IPS-11a (cell line): ENCODE data around the gene ROGDI.

ENCODE experiments used
- H3K4me3 ChIP-seq: one replicate; pipeline ENCODE4 v1.5.1; 2013; ENCODE audit warnings: low read depth, low read length, control low read depth

Gene ROGDI

GRCh38 chr16:4801962-4802658, at the start of gene ROGDI:
TSS of gene ROGDI (minus strand) at chr16:4802633. CDS start at chr16:4802571, 62 bp downstream.
- peak within 1 kb of the TSS; percentile 67 for H3K4me3 ChIP-seq

- no peak overlapping the region for H3K4me3 ChIP-seq
Observed at GRCh38 chr16:4850211-4850610, 47.8 kb upstream of the ROGDI start.

- H3K4me3 ChIP-seq = peak overlapping the region; percentile 83
Observed at GRCh38 chr16:4847774-4848587, 45.5 kb upstream of the ROGDI start.

- H3K4me3 ChIP-seq = peak within 1 kb of the TSS; percentile 83
Observed at GRCh38 chr16:4846901-4847773, 44.7 kb upstream of the ROGDI start, which contains the start of the genes GLYR1 and UBN1. TSS of gene GLYR1 (minus strand) at chr16:4847288. CDS start at chr16:4847265, 23 bp downstream. TSS of gene UBN1 (plus strand) at chr16:4847481. CDS start at chr16:4852918, 5,437 bp downstream.

- peak overlapping the region; percentile 83 for H3K4me3 ChIP-seq
Observed at GRCh38 chr16:4846503-4846900, 44.1 kb upstream of the ROGDI start.

GRCh38 chr16:4840984-4841383, 38.6 kb upstream of the ROGDI start:
- no peak overlapping the region for H3K4me3 ChIP-seq

- no peak overlapping the region for H3K4me3 ChIP-seq
Observed at GRCh38 chr16:4839942-4840341, 37.5 kb upstream of the ROGDI start.

GRCh38 chr16:4837733-4838501, 35.5 kb upstream of the ROGDI start:
- H3K4me3 ChIP-seq = no peak overlapping the region

GRCh38 chr16:4836727-4837126, 34.3 kb upstream of the ROGDI start:
- no peak overlapping the region for H3K4me3 ChIP-seq

GRCh38 chr16:4833584-4833983, 31.2 kb upstream of the ROGDI start:
- no peak overlapping the region for H3K4me3 ChIP-seq

GRCh38 chr16:4832698-4833343, 30.4 kb upstream of the ROGDI start:
- no peak overlapping the region for H3K4me3 ChIP-seq

- no peak overlapping the region for H3K4me3 ChIP-seq
Observed at GRCh38 chr16:4831616-4832015, 29.2 kb upstream of the ROGDI start.

- no peak overlapping the region for H3K4me3 ChIP-seq
Observed at GRCh38 chr16:4830408-4830807, 28.0 kb upstream of the ROGDI start.

- no peak overlapping the region for H3K4me3 ChIP-seq
Observed at GRCh38 chr16:4828567-4829321, 26.3 kb upstream of the ROGDI start.

- no peak overlapping the region for H3K4me3 ChIP-seq
Observed at GRCh38 chr16:4826980-4827379, 24.5 kb upstream of the ROGDI start.

GRCh38 chr16:4826526-4826925, 24.1 kb upstream of the ROGDI start:
- no peak overlapping the region for H3K4me3 ChIP-seq

- H3K4me3 ChIP-seq = no peak overlapping the region
Observed at GRCh38 chr16:4825196-4825595, 22.8 kb upstream of the ROGDI start.

- H3K4me3 ChIP-seq = no peak overlapping the region
Observed at GRCh38 chr16:4820652-4821051, 18.2 kb upstream of the ROGDI start.

- no peak overlapping the region for H3K4me3 ChIP-seq
Observed at GRCh38 chr16:4814542-4815173, 12.2 kb upstream of the ROGDI start.
